HepG2 (cell line): ENCODE results near the gene LMAN2.

Source experiments
- FOXM1 ChIP-seq: sonication (generic); formaldehyde crosslinking; IDR thresholded peaks from 2 replicates; pipeline ENCODE4 v1.5.0; 2020; ENCODE audit warnings: missing genetic modification reagents
- GABPB1 ChIP-seq: IDR thresholded peaks from 2 replicates; pipeline ENCODE4 v1.6.1; 2016; ENCODE audit warnings: mild to moderate bottlenecking, missing genetic modification reagents, moderate library complexity, missing compliant biosample characterization
- NCOA1 ChIP-seq: sonication (generic); formaldehyde crosslinking; IDR thresholded peaks from 2 replicates; pipeline ENCODE4 v1.9.0; 2021; ENCODE audit warnings: missing genetic modification reagents
- PHF20 ChIP-seq: sonication (generic); formaldehyde crosslinking; IDR thresholded peaks from 2 replicates; pipeline ENCODE4 v1.5.0; 2020; ENCODE audit warnings: mild to moderate bottlenecking, missing genetic modification reagents
- POLR2A ChIP-seq, 2 experiments: IDR thresholded peaks; 2 replicates each; pipeline ENCODE4 v1.6.1; 2011; ENCODE audit warnings: low read depth in 2 of 2, low read length in 2 of 2, mild to moderate bottlenecking in 1 of 2, moderate library complexity in 1 of 2; ENCODE audit not compliant: insufficient read depth in 1 of 2
- POLR2AphosphoS2 ChIP-seq: IDR thresholded peaks from 2 replicates; pipeline ENCODE4 v1.6.1; 2011; ENCODE audit warnings: low read depth, low read length, improper control_type of control experiment
- SRF ChIP-seq: IDR thresholded peaks from 2 replicates; pipeline ENCODE4 v1.6.1; 2011; ENCODE audit warnings: mild to moderate bottlenecking, low read depth, low read length, moderate library complexity
- ZNF263 ChIP-seq: sonication (generic); formaldehyde crosslinking; IDR thresholded peaks from 2 replicates; pipeline ENCODE4 v1.4.0; 2020; ENCODE audit warnings: missing genetic modification reagents
- ZNF570 ChIP-seq: sonication (generic); formaldehyde crosslinking; IDR thresholded peaks from 2 replicates; pipeline ENCODE4 v1.4.0; 2020; ENCODE audit warnings: mild to moderate bottlenecking, missing genetic modification reagents, borderline replicate concordance
- TF ChIP-seq, protein P1 (sequence below): sonication (generic); formaldehyde crosslinking; IDR thresholded peaks from 2 replicates; pipeline ENCODE4 v1.5.0; 2020; ENCODE audit warnings: mild to moderate bottlenecking, missing genetic modification reagents, moderate library complexity

DNA sequence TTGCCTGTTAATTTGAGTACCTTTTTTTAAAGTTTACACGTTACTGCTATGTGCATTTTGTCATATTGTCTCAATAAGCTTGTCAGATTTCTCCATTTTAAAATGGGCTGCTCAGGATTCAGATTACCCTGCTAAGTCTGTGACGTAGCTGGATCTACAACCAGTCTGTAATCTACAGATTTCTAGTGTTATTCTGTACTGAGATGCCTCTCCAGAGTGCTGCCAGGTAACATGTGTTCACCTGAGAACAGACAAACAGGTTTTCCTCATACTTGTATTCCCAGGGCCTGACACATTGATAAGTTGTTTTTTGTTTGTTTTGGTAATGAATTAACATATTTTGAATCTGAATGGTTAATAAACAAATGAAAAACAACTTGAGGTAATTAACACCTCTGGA is 63.3 kb downstream of the LMAN2 start:
- TF ChIP-seq SRF (no peak), ZNF263 (no peak), ZNF570 (CRISPR knock-in tag) (no peak), NCOA1 (no peak), FOXM1 (CRISPR knock-in tag) (no peak), GABPB1 (CRISPR knock-in tag) (no peak), POLR2A (IDR thresholded peaks at IDR 0.05; ENCODE audit: insufficient read depth in 1 of 2, low read depth in 2 of 2, low read length in 2 of 2) (no peak), PHF20 (CRISPR knock-in tag) (no peak), POLR2AphosphoS2 (no peak)
- TF ChIP-seq, protein P1, sequence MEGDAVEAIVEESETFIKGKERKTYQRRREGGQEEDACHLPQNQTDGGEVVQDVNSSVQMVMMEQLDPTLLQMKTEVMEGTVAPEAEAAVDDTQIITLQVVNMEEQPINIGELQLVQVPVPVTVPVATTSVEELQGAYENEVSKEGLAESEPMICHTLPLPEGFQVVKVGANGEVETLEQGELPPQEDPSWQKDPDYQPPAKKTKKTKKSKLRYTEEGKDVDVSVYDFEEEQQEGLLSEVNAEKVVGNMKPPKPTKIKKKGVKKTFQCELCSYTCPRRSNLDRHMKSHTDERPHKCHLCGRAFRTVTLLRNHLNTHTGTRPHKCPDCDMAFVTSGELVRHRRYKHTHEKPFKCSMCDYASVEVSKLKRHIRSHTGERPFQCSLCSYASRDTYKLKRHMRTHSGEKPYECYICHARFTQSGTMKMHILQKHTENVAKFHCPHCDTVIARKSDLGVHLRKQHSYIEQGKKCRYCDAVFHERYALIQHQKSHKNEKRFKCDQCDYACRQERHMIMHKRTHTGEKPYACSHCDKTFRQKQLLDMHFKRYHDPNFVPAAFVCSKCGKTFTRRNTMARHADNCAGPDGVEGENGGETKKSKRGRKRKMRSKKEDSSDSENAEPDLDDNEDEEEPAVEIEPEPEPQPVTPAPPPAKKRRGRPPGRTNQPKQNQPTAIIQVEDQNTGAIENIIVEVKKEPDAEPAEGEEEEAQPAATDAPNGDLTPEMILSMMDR (CRISPR knock-in tag) = no peak
